ENCODE data around the gene ELFN1.

The ELFN1 gene

DNA sequence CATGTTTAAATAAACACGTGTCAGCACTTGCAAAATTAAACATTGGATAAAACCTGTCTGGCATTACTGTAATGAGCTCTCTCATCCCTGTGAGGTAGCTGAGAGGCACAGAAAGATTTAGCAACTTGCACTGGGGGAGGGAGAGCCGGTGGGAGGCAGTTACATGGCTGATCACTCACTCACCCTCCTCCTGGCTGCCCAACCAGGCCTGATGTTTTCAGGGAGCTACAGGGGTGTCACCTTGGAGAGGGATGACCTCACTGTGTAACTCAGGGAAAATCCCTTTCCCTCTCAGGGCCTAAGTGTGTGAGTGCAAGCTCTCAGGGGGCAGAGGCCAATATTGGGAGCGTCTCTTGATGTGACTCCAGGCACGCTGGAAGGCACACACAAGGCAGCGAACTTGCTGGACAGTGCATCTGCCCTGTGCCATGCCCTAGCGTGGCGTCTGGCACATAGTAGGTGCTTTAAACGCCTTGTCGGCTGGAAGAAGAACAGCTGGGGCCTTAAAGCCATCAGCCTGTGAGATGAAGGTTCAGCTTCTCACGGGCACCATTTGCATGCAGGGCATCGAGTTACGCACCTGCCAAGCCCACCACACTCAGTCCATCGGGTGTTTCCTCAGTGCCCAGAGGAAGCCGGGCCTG, 51.1 kb downstream of the ELFN1 start:
- FAIRE-seq (no peak), DNase-seq (ENCODE audit: insufficient read length, low spot score) (no peak)

DNA sequence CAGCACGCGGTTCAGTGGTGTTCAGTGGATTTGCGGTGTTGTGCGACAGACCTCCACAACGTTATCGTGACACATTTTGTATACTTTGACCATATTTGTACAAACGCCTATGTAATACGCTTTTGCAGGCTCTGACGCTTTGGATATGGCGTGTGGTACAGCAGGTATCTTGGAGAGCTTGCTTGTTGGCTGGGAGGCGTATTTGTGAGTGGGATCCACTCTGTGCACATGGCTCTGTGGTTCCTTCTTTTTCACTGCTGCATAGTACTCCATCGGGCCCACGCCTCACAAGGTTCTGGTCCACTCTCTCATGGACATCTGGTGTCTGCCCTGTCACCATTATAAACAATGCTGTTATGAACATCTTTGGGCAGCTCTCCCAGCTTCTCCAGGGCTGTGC, 53.2 kb downstream of the ELFN1 start:
- FAIRE-seq, result no peak
- no peak for DNase-seq (ENCODE audit: insufficient read length, low spot score)

DNA sequence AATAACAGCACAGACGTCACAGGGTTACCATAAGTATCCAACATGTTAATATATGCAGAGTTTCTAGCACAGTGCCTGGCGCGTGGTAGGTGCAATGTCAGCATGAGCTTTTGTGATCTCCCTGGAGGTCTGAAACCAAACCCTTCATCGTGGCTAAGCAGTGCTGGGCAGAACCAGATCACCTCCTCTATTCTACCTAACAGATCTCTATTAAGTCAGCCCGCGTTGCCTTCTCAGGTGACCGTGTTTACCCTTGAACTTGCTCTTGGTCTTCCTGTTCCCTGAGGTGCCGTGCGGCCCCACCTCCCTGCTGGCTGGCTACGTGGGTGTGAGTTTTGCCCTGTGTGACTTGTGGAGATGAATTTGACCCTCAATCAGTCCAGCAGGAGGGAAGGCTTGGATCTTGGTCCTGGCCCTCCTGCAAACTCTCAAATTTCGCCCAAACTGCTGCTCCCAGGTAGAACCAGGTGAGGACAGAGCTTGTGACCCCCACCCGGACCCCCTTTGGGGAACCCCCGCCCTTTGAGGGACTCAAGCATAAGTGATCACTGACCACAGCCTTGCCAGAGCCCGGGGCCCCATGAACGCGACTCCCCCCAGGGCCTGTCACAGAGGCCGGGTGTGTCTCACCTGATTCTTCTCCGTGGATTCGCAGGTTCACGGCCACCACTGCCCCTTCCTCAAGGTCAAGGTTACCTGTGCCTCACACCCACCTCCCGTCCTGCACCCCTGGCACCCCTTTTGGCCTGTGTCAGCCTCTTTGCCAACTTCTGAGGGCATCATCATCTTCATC, 54.2 kb downstream of the ELFN1 start:
- no peak for DNase-seq (ENCODE audit: insufficient read length, low spot score)
- FAIRE-seq, result no peak

DNA sequence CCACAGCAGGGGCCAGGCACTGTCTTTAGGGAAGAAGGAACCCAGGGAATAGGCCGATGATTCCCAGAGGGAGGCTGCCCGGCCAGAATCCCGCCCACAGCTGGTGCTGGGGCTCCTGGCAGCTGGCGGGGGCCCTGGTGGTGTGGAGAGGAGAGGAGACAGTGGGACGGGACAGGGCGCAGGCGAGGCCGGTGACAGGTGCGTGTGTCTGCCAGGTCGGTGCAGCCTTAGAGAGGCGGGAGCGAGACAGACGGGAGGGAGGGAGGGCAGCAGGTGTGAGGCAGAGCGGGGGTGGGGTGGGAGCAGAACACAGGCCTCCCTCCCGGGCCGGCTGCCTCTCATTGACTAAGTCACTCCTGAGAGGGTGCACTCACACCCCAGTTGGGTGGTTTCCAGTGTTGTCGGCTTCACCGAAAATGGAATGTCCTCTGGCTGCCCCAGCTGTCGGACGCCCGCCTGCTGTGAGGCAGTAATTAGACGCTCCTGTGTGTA, 55.2 kb downstream of the ELFN1 start:
- FAIRE-seq (no peak), DNase-seq (ENCODE audit: insufficient read length, low spot score) (no peak)

DNA sequence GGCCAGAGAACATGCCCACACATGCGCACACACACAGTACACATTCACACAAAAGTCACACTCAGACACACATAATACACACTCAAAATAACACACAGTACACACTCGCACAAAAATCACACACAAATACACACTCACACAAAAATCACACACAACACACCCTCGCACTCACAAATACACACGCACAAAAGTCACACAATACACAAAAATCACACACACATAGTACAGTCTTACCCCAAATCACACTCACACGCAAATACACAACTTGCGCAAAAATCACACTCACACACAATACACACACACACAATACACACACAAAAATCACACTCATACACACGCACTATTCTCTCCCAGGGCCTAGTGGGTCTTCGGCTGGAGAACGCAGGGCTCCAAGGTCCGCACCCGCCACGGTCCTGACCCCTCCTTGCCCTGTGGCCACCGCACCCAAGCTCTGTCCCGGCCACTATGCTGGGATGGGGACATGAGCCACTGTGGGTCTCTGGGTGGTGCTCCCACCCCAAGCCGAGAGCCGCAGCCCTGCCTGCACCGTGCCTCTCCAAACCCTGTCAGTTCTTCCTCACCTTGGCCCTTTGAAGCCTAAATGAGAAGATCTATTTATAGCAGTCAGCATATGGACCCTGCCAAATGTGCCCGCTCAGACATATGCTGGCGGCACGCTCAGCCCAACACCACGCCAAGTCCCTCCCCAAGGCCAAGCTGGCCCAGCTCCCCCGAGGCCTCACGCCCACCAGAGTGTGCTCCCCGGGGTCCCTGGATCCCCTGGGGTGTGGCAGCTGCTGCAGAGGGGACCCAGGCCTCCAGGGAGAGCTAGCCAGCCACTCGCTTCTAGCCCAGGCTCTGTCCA, 55.9 kb downstream of the ELFN1 start:
- DNase-seq (ENCODE audit: insufficient read length, low spot score), result no peak
- no peak for FAIRE-seq

DNA sequence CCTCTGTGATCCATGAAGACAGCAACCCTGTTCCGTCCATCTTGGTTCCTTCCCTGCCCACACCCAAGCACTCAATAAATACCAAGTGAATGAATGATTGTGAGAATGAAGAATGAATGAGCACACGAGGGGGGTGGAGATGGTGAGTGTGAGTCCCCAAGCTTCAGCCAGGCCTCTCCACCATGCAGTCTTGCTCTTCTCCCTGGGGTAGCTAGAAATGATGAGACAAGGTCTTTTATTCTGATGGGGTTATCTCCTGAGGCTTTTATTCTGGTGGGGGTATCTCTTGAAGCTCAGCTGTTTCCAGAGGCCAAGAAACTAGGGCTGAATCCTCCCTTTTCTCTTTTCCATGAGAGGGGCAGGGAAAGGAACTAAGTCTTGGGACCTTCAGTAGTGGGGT, 57.0 kb downstream of the ELFN1 start:
- DNase-seq (ENCODE audit: insufficient read length, low spot score) (no peak), FAIRE-seq (no peak)

DNA sequence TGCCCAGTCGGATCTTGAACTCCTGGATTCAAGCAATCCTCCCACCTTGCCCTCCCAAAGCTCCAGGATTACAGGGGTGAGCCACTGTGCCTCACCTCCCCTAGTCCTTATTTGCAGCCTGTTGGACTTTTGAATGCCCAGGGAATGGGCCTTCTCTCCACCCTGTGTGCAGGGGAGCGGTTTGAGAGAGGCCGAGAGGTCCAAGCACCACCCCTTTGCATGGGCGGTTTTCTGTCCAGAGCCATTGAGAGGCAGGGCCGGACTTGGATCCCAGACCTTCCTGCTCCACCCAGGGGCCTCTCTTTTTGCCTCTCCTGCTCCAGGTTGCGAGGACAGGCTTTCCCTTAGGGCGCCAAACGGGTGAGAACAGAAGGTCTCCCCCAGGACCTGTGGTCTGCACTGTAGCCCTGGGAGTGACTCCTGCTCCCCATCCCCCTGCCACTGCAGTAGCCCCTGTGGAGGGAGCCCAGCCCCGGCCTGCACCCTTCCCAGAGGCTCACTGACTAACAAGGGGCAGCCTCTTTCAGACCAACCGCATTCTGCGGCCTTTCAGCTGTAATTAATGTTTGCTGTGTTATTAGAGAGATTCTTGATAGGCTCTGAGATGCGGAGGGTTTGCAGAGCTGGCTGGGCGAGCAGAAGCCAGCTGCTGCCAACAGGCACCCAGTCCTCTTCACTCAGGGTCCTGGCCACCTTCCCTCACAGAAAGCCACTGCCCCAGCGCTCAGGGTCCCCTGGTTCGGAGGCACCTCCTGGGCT, 57.9 kb downstream of the ELFN1 start:
- DNase-seq (ENCODE audit: insufficient read length, low spot score) (no peak), FAIRE-seq (no peak)

DNA sequence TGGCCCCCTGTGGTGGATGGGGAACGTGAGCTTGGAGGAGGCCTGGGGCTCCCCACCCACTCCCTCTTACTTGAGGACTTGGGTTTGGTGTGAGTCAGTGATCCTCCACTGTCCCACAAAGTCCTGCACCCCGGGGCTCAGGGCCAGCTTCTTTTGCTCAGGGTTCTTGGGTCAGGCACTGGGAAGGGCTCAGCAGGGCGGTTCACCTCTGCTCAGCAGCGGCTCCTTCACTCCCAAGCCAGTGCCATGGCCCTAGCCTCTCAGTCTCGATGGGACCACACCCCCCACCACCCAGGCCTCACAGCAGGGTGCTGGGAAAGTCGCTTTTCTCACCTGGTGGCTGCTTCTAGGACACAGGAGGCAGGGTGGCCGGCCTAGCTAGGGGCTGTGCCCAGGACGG, 59.1 kb downstream of the ELFN1 start:
- DNase-seq (ENCODE audit: insufficient read length, low spot score) (no peak), FAIRE-seq (no peak)

DNA sequence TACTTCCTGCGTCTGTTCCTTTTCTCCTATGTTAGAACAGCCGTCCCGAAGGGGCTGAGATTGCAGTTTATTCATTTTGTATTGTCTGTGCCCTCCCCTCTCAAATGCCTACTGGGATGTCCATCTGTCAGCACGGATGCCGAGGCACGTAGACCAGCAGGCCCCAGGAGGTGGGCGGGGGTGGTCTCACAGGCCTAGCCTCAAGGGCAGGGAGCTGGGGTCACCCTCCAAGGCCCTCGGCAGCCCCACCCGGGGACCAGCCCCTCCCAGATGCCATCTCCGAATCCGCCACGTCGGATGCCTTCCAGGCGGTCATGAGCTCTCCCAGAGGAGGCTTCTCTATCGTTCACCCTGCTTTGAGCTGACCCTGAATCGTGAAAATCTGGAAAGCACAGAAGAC, 59.7 kb downstream of the ELFN1 start:
- FAIRE-seq, result no peak
- DNase-seq (ENCODE audit: insufficient read length, low spot score), result no peak

DNA sequence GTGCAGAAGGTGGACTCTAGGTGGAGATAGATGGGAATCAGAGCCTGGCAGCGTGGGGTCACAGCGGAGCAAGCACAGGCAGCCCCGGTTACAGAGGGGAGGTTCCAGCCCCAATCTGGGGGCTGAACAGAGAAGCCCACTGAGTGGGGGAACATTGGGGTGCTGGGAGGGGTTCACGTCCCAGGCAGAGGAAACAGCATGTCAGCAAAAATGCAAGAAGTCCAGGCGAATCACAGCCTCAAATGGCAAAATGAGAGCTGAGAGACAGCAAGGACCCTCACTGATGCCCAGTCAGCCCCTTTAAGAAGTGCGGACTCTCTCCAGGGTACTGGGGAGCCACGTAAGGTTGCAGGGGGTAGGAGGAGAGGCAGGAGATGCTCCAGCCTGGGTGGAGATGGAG, 62.0 kb downstream of the ELFN1 start:
- FAIRE-seq, result no peak

DNA sequence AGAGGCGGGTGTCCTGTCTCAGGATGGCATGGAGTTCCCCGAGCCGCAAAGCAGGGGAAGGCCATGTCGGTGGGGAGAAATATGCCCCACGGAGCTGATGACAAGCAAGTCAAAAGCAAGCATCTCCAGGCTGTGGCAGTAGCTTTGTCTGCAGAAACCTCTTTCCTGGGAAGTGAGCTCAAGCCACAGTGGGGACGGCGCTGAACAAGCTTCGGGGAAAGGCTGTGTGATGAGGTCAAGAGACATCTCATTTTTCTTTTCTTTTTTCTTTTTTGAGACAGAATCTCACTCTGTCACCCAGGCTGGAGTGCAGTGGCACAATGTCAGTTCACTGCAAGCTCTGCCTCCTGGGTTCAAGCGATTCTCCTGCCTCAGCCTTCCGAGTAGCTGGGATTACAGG, 62.6 kb downstream of the ELFN1 start:
- DNase-seq (ENCODE audit: insufficient read length, low spot score) (no peak), FAIRE-seq (no peak)

More for the DNA sequence above, 62.0 kb downstream of the ELFN1 start:
- DNase-seq (ENCODE audit: insufficient read length, low spot score), result no peak

DNA sequence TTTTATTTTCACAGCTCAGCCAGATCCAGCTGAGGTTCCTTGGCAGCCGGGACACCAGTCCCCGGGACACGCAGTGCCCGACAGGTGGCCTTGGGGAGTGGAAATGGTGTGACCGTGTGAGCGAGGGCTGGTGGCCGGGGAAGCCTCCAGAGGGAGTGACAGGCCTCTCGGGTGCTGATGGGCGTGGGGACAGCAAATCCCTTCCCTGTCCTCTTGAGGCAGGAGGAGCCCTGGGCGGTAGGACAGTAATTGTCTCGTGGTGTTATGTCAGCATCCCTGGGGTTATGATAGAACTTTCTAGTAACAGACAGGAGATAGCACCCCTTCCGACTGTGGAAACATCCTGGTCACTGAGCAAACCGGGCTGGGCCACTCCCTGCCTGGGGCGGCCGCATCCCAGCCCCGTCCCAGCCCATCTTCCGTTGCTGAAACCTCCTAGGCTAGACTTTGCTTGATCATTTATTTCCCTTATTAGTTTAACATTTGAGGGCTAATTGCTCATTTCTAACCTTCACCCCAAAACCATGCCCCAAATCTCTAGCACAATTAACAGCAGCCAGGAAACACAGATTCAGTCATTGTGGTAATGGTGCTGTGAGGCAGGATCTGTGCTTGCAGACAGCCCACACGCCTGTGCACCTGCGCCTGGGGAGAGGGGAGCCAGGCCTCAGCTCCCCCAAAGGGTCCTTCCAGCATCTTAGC, 63.3 kb downstream of the ELFN1 start:
- FAIRE-seq, result no peak
- no peak for DNase-seq (ENCODE audit: insufficient read length, low spot score)

DNA sequence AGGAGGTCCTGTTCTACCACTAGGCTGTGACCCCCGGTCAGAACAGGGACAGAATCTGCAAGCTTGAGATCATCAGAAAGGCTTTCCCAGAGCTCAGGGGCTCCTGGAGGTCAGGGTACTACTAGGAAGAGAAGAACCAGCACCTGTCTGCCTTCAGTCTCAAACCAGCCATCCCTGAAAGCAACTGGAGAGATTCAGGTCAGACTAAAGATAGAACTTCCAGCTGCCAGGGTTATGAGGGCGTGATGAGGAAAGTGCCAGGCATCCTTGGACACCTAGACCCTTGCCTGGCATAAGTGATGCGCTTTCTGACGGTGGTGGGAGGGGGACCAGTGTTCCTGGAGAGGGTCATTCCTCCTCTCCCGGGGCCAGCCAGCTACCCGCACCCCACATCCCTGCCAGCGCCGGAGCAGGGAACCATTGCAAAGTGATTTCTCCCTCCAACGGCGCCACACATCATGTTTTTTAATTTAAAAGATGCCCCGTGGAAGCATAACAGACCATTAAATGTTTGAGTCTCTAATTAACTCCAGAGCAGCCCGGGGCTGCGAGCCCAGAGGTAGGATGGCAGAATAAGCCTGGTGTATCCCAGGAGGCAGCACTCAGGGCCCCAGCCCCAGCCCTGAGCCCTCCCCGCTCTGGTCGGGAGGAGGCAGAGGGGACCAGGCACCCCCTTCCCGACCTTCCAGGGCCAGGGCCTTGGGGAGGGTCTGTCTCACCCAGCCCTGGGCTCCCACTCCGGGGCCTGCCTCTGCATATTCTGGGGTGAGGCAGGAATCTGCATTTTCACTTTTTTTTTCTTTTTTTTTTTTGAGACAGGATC, 64.0 kb downstream of the ELFN1 start:
- DNase-seq (ENCODE audit: insufficient read length, low spot score) (no peak), FAIRE-seq (no peak)

DNA sequence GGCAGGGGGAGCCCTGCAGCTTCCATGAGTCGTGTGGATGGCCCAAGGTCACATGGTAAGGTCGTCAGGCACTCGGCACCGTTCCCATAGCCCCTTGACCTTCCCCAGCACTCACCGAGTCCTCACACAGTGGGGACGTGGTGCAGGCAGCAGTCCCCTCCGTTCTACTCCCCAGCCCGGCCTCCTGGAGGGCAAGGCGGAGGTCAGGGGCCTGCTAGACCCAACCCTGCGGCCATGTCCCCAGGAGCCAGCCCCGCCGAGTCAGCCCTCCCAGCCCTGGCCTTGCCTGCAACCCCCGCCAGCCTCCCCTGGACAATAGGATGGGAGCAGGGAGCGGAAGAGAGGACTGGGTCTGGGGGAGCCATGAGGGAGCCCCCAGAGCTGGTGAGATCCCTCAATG, 65.2 kb downstream of the ELFN1 start:
- FAIRE-seq (no peak), DNase-seq (ENCODE audit: insufficient read length, low spot score) (no peak)

DNA sequence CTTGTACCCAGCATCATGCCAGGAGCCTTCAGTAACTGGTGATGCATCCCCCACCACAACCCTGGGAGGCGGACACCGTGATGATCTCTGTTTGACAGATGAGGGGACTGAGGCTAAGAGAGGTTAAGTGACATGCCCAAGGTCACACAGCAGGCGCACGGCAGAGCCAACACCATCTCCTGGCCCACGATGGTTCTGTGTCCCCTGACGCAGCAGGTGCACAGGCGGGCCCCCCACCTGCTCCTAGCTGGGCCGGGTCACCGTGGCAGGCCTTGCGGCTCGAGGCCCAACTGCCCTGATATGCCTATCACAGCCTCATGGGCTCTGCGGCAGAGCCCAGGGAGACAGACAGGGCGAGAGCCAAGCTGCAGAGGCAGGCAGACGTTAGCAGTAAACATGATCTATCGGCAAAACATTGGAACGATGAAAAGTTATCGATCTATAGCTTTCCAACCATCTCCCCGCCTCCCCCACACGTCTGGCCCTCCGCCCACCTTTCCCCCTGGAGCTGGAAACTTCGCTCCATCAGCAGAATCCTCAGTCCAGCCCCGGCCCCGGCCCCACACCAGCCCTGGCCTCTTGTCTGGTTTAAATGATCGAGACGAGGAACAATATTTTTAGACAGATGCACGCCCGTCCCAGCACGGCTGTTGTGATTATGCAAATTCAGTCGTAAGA, 65.9 kb downstream of the ELFN1 start:
- DNase-seq (ENCODE audit: insufficient read length, low spot score) (no peak), FAIRE-seq (no peak)

DNA sequence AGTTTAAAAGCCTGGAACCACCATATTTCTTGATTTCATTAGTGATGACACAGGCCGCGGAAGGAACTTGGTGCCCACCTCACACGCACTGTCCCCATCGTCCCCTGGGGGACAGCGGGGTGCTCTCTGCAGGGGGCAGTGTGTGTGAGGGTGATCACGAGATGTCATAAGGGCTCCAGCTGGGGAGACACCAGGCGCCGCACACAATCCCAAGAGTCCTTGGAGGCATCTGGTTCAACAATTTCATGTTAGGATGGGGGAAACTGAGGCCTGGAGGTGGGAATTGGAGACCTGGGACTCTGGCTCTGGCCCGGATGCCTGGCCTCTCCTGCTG, 66.4 kb downstream of the ELFN1 start:
- DNase-seq (ENCODE audit: insufficient read length, low spot score), result no peak
- no peak for FAIRE-seq

DNA sequence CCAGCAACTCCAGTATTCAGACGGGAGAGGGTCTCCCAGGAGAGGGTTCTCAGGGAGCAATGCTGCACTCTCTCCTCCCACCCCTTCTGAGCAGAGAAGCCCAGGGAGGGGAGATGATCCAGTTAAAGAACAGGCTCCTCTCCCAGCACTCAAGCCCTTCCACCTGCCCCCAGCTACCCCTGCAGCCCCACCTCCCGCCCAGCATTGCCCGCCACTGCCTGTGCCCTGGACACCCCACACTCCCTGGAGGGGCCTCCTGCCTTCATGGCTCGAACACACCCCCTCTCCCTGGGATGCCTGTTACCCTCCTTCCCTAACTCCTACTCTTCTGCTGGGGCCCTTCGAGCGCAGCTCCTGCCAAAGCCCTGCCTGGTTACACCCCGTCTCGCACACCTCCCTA, 66.8 kb downstream of the ELFN1 start:
- no peak for DNase-seq (ENCODE audit: insufficient read length, low spot score)
- FAIRE-seq, result no peak

DNA sequence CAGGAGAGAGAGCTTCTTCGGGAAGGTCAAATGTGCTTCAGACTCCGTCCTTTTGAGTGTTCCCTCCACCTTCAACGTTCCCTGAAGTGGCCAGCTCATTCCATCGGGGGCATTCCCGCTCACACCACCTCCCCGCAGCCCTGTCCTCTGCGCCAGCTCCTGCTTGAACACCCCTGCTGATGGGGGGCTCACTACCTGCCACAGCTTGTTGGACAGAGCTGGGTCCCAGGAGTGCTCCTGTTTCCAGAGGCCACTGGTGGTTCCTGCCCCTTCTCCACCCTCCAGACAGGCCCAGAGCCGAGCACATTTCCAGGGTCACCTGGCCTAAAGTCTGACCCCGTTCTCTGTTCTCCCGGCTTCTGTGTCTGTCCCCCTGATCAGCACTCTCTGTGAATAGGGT, 67.4 kb downstream of the ELFN1 start:
- no peak for DNase-seq (ENCODE audit: insufficient read length, low spot score)
- FAIRE-seq, result no peak

DNA sequence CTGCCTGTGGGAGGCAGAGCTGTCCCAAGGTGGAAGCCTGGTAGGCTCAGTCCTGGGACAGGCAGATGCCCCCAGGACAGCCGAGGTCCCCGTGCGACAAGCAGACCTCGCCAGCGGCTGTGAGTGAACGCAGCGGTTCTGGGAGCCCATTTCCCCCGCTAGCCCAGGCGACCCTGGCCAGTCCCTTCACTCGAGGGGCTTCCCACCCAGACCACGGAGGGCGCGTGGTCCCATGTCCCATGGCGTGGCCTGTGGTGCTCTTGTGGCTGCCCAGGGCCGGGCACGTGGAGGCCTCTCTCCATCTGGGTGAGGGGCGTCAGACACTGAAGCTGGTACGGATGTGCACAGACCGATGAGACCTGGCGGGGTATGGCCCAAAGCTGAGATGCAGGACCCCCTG, 67.9 kb downstream of the ELFN1 start:
- DNase-seq (ENCODE audit: insufficient read length, low spot score), result no peak
- FAIRE-seq, result no peak
